Measurements from ENCODE around the gene DUSP22.

DUSP22 gene

GRCh38 chr6:345747-346385, 53.6 kb downstream of the DUSP22 start:
- no peak for DNase-seq
- TF ChIP-seq POLR2A (IDR thresholded peaks at IDR 0.05; ENCODE audit: low read length), result no peak
- TF ChIP-seq GATA1 (IDR thresholded peaks at IDR 0.05; ENCODE audit: low read depth, low read length), result no peak

- TF ChIP-seq GATA1 (IDR thresholded peaks at IDR 0.05; ENCODE audit: low read depth, low read length), result no peak
- no peak for TF ChIP-seq POLR2A (IDR thresholded peaks at IDR 0.05; ENCODE audit: low read length)
- DNase-seq, result no peak
Measured at GRCh38 chr6:346386-347030, 54.2 kb downstream of the DUSP22 start.

- no peak for TF ChIP-seq GATA1 (IDR thresholded peaks at IDR 0.05; ENCODE audit: low read depth, low read length)
- DNase-seq, result no peak
Measured at GRCh38 chr6:347232-347631, 54.9 kb downstream of the DUSP22 start.

- no peak for TF ChIP-seq POLR2A (IDR thresholded peaks at IDR 0.05; ENCODE audit: low read length)
- TF ChIP-seq GATA1 (IDR thresholded peaks at IDR 0.05; ENCODE audit: low read depth, low read length), result no peak
- DNase-seq, result no peak
Measured at GRCh38 chr6:347951-348859, 55.9 kb downstream of the DUSP22 start.

- no peak for TF ChIP-seq POLR2A (IDR thresholded peaks at IDR 0.05; ENCODE audit: low read length)
- TF ChIP-seq GATA1 (IDR thresholded peaks at IDR 0.05; ENCODE audit: low read depth, low read length), result no peak
- no peak for DNase-seq
Measured at GRCh38 chr6:348860-349396, 56.6 kb downstream of the DUSP22 start.

- TF ChIP-seq GATA1 (IDR thresholded peaks at IDR 0.05; ENCODE audit: low read depth, low read length), result no peak
- no peak for TF ChIP-seq POLR2A (IDR thresholded peaks at IDR 0.05; ENCODE audit: low read length)
- no peak for DNase-seq
Measured at GRCh38 chr6:349491-349921, 57.2 kb downstream of the DUSP22 start.

- TF ChIP-seq POLR2A (IDR thresholded peaks at IDR 0.05; ENCODE audit: low read length) (no peak), GATA1 (IDR thresholded peaks at IDR 0.05; ENCODE audit: low read depth, low read length) (no peak)
Measured at GRCh38 chr6:350371-350770, 58.1 kb downstream of the DUSP22 start.

GRCh38 chr6:351011-351866, 59.0 kb downstream of the DUSP22 start:
- TF ChIP-seq POLR2A (IDR thresholded peaks at IDR 0.05; ENCODE audit: low read length) (no peak), GATA1 (IDR thresholded peaks at IDR 0.05; ENCODE audit: low read depth, low read length) (no peak)
- no peak for DNase-seq

More at GRCh38 chr6:350371-350770, 58.1 kb downstream of the DUSP22 start:
- DNase-seq, result no peak

- TF ChIP-seq POLR2A (IDR thresholded peaks at IDR 0.05; ENCODE audit: low read length) (no peak), GATA1 (IDR thresholded peaks at IDR 0.05; ENCODE audit: low read depth, low read length) (no peak)
- DNase-seq, result no peak
Measured at GRCh38 chr6:351867-352289, 59.6 kb downstream of the DUSP22 start.

- no peak for DNase-seq
- TF ChIP-seq GATA1 (IDR thresholded peaks at IDR 0.05; ENCODE audit: low read depth, low read length) (no peak), POLR2A (IDR thresholded peaks at IDR 0.05; ENCODE audit: low read length) (no peak)
Measured at GRCh38 chr6:352474-352873, 60.2 kb downstream of the DUSP22 start.

GRCh38 chr6:352896-353470, 60.7 kb downstream of the DUSP22 start:
- DNase-seq, result no peak
- TF ChIP-seq GATA1 (IDR thresholded peaks at IDR 0.05; ENCODE audit: low read depth, low read length) (no peak), POLR2A (IDR thresholded peaks at IDR 0.05; ENCODE audit: low read length) (no peak)

- no peak for DNase-seq
- TF ChIP-seq POLR2A (IDR thresholded peaks at IDR 0.05; ENCODE audit: low read length) (no peak), GATA1 (IDR thresholded peaks at IDR 0.05; ENCODE audit: low read depth, low read length) (no peak)
Measured at GRCh38 chr6:353642-354614, 61.6 kb downstream of the DUSP22 start.
